ENCODE measurements around the gene PTGR3.

DNA sequence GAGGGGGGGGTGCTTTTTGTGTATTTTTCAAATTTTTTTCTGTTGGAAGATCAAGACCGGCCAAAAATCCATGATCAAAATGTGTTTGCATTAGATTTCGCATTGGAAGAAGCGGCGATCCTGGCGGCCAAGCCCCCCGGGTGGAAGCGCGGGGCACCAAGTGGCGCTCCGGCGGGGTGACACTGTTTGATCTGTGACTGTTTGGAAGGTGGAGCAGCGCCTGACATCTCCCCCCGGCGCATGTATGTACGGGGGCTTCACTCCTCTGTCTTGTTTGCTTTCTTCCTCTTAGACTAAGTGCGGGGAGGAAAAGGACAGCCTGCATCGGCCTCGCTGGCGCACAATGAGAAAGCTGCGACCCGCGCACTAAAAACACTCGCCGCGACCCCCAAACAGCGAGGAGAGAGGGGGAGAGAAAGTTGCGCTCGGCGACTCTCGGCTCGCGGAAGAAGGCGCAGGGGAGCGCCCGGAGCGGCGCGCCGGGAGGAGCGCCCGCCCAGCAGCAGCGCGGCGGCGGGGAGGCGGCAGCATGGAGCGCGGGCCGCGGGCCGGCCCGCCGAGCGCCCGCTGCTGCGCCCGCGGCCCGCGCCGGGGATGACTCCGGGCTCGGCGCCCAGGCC is 2.2 kb upstream of the PTGR3 start:
- TF ChIP-seq, protein P1, sequence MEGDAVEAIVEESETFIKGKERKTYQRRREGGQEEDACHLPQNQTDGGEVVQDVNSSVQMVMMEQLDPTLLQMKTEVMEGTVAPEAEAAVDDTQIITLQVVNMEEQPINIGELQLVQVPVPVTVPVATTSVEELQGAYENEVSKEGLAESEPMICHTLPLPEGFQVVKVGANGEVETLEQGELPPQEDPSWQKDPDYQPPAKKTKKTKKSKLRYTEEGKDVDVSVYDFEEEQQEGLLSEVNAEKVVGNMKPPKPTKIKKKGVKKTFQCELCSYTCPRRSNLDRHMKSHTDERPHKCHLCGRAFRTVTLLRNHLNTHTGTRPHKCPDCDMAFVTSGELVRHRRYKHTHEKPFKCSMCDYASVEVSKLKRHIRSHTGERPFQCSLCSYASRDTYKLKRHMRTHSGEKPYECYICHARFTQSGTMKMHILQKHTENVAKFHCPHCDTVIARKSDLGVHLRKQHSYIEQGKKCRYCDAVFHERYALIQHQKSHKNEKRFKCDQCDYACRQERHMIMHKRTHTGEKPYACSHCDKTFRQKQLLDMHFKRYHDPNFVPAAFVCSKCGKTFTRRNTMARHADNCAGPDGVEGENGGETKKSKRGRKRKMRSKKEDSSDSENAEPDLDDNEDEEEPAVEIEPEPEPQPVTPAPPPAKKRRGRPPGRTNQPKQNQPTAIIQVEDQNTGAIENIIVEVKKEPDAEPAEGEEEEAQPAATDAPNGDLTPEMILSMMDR (IDR thresholded peaks at IDR 0.05; ENCODE audit: low read depth, low read length), result no peak
- no peak for TF ChIP-seq POLR2A (IDR thresholded peaks at IDR 0.05; ENCODE audit: extremely low read depth, insufficient read length)
